ENCODE measurements around the gene EI24.

The EI24 gene

GRCh38 chr11:125627236-125627910 is 58.1 kb downstream of the EI24 start:
- no peak for DNase-seq (ENCODE audit: low read depth in 2 of 2)
